HG03280 (cell line): ENCODE measurements around the gene POF1B.
"Not testable (repeated sequence)": the region's sequence is repeated elsewhere in the genome, so short reads cannot be mapped to it uniquely, and the experiment has no call there.

ENCODE experiments used
- ATAC-seq: cut with Tn5 transposase; IDR thresholded peaks from one replicate; pipeline ENCODE4 v1.9.1; 2021; ENCODE audit warnings: mild to moderate bottlenecking, moderate library complexity; ENCODE audit not compliant: unreplicated experiment

The POF1B gene

DNA sequence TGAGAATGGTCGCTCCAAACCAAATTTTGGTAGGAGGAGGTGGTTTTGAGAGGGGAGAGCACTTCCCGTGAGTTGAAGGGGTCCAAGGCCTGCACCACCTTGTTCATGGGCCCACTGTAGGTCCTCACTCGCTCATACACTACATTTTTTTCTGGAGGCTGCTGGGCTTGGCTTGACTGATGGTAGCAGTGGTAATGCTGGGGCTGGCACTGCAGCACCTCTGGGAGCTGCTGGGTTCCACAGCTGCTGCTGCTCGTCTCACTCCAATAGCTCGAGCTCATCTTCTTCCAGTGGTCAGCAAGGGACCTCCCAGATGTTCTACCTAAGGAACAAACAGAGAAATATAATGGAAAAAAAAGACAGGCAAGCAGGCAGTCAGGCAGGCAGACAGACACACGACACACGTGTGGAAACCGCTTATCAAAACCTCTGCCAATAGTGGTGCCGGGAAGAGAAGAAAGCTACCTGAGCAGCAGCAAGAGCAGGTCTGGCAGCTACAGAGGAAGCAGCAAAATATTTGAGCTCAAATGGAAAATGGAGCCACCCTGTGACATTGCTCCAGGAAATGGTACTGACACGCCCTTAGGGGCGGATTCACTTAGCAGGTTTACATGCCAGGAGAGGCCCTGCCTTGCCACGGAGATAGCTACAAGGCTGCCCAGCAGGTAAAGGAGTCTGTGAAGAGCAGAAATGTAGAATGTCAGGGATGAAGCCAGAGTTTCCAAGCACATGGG is at the start of gene POF1B:
Gene POF1B (minus strand): TSS at position 492 of the 734 bp plus-strand sequence. CDS start 211 bp downstream, at position 281.
- no peak for ATAC-seq

DNA sequence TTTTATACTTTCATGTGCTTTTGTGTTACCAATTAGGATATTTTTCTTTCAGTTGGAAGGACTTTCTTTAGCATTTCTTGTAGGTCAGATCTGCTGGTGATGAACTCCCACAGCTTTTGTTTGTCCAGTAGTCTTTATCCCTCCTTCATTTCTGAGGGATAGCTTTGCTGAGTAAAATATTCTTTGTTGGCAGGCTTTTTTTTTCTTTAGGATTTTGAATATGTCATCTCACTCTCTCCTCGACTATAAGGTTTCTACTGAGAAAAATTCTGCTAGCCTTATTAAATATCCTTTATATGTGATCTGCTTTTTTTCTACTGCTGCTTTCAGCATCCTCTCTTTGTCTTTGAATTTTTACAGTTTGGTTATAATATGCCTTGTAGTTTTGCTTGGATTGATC is 49.6 kb upstream of the POF1B start:
- ATAC-seq = no peak

GRCh38 chrX:85419293-85419692 is 39.8 kb upstream of the POF1B start:
- ATAC-seq = no peak

GRCh38 chrX:85391878-85392238 is 12.4 kb upstream of the POF1B start:
- ATAC-seq = no peak

GRCh38 chrX:85391185-85391877 is 11.9 kb upstream of the POF1B start:
- ATAC-seq = no peak

- ATAC-seq = no peak
These were observed 2.1 kb upstream of the POF1B start for GRCh38 chrX:85381602-85382001.

DNA sequence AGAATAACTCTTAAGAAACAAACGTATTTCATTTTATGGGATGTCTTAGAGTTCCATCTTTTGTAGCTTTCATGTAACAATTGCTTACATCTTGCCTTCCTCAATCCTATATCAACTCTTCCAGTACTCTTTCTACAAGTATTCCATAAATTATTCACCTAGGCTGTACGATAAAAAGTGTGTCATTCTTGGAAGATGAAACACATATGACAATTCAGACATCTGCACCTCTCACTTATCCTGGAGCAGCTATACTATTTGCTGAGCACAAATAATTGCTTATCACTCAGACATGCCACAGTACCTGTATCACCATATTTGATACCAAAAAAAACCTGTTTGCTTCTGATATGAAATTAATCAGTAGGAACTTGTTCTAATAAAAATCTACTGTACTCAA is 1.0 kb downstream of the POF1B start:
- no peak for ATAC-seq

- no peak for ATAC-seq
These were observed 4.1 kb downstream of the POF1B start for GRCh38 chrX:85375333-85375738.

GRCh38 chrX:85365370-85365995 is 14.0 kb downstream of the POF1B start:
- no peak for ATAC-seq

GRCh38 chrX:85359051-85359450 is 20.4 kb downstream of the POF1B start:
- no peak for ATAC-seq

GRCh38 chrX:85345523-85345922 is 33.9 kb downstream of the POF1B start:
- no peak for ATAC-seq

DNA sequence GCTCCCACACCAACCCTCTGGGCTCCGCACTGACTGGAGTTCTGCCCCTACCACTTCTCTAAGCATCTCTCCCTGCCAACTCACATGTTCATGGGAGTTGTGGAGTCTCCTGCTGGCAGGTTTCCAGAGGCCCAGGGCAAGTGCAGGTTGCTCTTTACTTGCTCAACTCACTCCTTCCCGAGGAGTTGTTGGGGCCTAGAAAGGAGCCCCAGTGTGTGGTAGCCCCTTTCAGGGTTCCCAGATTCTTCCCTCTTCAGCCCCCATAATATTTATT is 52.5 kb downstream of the POF1B start:
- no peak for ATAC-seq

DNA sequence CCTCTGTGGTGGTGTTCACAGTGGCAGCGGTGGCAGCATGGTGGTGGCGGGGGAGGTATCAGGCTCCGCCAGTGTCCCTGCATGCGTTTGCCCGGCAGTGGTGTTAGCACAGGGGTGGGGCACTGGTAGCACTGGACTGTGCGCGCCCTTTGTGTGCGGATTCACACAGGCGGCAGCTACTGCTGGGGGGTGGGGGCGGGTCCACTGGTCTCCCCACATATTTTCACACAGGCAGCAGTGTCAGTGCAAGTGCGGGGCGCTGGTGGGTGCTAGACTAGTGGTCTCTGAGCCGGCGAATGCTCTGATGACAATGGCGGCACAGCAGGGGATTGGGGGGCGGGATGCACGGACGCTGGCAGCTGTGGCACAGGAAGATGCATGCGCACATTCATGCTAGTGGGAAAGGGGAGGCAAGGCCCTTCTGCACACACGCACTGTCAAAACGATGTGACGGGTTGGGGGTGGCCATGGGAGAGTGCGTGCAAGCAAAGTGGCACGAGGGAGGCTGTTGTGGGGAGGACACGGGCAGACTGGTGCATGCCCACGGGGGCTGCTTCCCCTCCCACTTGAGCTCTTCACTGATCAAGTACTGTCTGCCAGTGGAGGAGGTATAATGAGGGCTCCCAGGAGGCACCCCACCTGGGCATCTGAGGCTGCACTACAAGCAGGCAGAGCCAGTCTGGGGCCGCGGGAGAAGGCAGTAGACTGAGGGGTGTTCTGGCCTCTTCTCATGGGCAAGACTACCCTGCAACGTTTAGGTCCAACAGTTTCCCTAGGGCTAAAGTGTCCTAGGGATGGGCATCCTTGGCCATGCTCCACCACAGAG is 53.0 kb downstream of the POF1B start:
- ATAC-seq = no peak

GRCh38 chrX:85311348-85311747 is 68.1 kb downstream of the POF1B start:
- ATAC-seq = not testable (repeated sequence)

DNA sequence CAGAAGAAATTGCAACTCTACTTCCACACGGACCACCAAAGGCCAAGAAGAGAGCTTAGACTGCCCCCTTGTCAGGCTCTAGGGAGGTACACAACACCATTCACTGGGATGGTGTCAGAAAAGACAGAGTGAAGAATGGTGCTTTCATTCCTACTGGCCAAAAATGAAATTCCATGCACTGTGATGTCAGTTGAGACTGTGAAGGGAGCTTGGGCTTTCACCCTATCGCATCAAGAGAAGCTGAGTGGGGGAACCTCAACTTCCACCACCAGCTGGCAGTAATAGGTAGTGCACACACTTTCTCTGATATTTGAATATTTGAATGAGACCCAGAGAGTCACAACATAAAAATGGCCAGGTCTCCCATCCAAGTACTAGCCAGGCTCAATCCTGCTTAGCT is 69.7 kb downstream of the POF1B start:
- no peak for ATAC-seq

GRCh38 chrX:85303544-85303943 is 75.9 kb downstream of the POF1B start:
- ATAC-seq = no peak

DNA sequence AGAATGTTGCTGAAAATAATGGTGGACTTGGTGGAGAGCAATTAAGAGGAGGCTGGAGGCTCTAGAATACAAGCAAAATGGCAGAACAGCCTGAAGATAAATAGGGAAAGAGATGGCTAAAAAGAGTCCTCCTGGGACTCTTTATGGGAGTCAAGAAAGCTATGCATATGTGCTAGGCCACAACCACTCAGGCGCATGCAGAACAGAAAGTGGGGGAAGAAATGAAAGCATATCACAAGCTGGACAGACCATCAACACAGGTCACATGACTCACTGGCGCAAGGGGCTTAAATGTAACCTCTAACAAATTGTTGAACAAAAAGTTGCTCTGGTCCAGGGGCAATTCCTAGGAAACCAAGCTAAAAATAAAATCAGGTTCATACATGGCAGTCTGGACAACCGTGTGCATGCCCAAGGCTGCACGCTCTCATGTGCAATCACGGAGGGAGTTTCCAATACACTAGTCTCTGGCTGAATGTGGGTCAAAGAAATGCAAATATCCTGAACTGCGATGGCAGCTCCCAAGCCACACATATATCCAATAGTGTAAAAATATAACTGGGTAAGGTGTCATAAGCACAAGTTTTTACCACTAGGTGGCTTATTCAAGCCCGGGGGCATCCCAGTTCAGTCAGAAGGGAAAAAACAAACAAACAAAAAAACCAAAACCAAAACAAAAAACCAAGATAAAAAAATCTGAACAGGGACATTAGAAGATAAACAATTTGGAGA is 90.3 kb downstream of the POF1B start:
- no peak for ATAC-seq

DNA sequence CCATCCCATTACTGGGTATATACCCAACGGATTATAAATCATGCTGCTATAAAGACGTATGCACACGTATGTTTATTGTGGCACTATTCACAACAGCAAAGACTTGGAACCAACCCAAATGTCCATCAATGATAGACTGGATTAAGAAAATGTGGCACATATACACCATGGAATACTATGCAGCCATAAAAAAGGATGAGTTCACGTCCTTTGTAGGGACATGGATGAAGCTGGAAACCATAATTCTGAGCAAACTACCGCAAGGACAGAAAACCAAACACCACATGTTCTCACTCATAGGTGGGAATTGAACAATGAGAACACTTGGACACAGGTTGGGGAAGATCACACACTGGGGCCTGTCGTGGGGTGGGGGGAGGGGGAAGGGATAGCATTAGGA is 94.2 kb downstream of the POF1B start:
- ATAC-seq = not testable (repeated sequence)

GRCh38 chrX:85244450-85245211 is 134.8 kb downstream of the POF1B start:
- no peak for ATAC-seq
